IMR-90 (cell line): Measurements from ENCODE around the gene MIER1. TPM values are rescaled to one million over a fixed set of nuclear protein-coding genes. Genes with fewer than 3 reads are reported as not detected.

Source experiments
- ATAC-seq: fragments of 200-7000 bp; cut with Tn5 transposase; 2 replicates; pipeline ENCODE4 v1.9.1; 2020; ENCODE audit warnings: low read depth, mild to moderate bottlenecking, moderate library complexity
- BruUV-seq: library from RNA; stranded (reverse); fragments of 400-500 nt; replicated peaks from 2 replicates; lab custom pipeline; 2021; lab: Mats Ljungman, UMichigan
- CTCF ChIA-PET: fragments of 300-600 bp; formaldehyde crosslinking; extraction: SDS; loops from one replicate; lab custom pipeline; 2021; ENCODE audit warnings: antibody characterized with exemption; lab: Yijun Ruan, JAX
- POLR2A ChIA-PET: fragments of 300-600 bp; sonication (Branson Sonifier 250); formaldehyde crosslinking; loops from one replicate; lab custom pipeline; 2022; ENCODE audit warnings: antibody characterized with exemption; ENCODE audit not compliant: unreplicated experiment; lab: Charles Lee
- DNase-seq: peaks from one replicate; pipeline ENCODE4 v3.0.0; 2013
- H2AFZ ChIP-seq: replicated peaks from 2 replicates; pipeline ENCODE3; 2013; ENCODE audit warnings: low read length, mild to moderate bottlenecking; ENCODE audit not compliant: poor library complexity
- H2AK5ac ChIP-seq: 2 replicates; pipeline ENCODE4 v1.6.1; 2013; ENCODE audit warnings: low read depth, low read length, inconsistent platforms
- H2AK9ac ChIP-seq: replicated peaks from 2 replicates; pipeline ENCODE3; 2013; ENCODE audit warnings: mild to moderate bottlenecking, low read depth, low read length, moderate library complexity; ENCODE audit not compliant: poor library complexity
- H2BK120ac ChIP-seq: 2 replicates; pipeline ENCODE4 v1.6.1; 2013; ENCODE audit warnings: low read depth, low read length, inconsistent platforms
- H2BK15ac ChIP-seq: 3 replicates; pipeline ENCODE4 v1.6.1; 2013; ENCODE audit warnings: low read depth, low read length, inconsistent platforms
- H2BK20ac ChIP-seq: 2 replicates; pipeline ENCODE4 v1.6.1; 2013; ENCODE audit warnings: low read depth, mild to moderate bottlenecking, inconsistent platforms, low read length, moderate library complexity
- H2BK5ac ChIP-seq: 2 replicates; pipeline ENCODE4 v1.6.1; 2013; ENCODE audit warnings: mild to moderate bottlenecking, low read depth, low read length, inconsistent platforms; ENCODE audit not compliant: poor library complexity, severe bottlenecking
- H3K14ac ChIP-seq: replicated peaks from 2 replicates; pipeline ENCODE4 v1.6.1; 2013; ENCODE audit warnings: low read depth, low read length, inconsistent platforms
- H3K18ac ChIP-seq: 2 replicates; pipeline ENCODE4 v1.6.1; 2013; ENCODE audit warnings: low read depth, low read length, control low read depth
- H3K23ac ChIP-seq: 2 replicates; pipeline ENCODE4 v1.6.1; 2013; ENCODE audit warnings: low read depth, low read length, inconsistent platforms
- H3K27ac ChIP-seq: 2 replicates; pipeline ENCODE4 v1.5.1; 2013; ENCODE audit warnings: mild to moderate bottlenecking, control low read depth, low read length; ENCODE audit not compliant: insufficient read depth
- H3K27me3 ChIP-seq: 2 replicates; pipeline ENCODE4 v1.6.1; 2013; ENCODE audit warnings: low read length; ENCODE audit not compliant: control insufficient read depth, insufficient read depth
- H3K36me3 ChIP-seq: 2 replicates; pipeline ENCODE4 v1.6.1; 2013; ENCODE audit warnings: low read length, mixed read lengths; ENCODE audit not compliant: control insufficient read depth, insufficient read depth
- H3K4ac ChIP-seq: 2 replicates; pipeline ENCODE4 v1.6.1; 2013; ENCODE audit warnings: low read depth, low read length, inconsistent platforms
- H3K4me1 ChIP-seq: 2 replicates; pipeline ENCODE4 v1.6.1; 2013; ENCODE audit warnings: low read length, mixed read lengths; ENCODE audit not compliant: control insufficient read depth, insufficient read depth
- H3K4me2 ChIP-seq: 2 replicates; pipeline ENCODE4 v1.6.1; 2013; ENCODE audit warnings: low read depth, mild to moderate bottlenecking, control low read depth, low read length, moderate library complexity
- H3K4me3 ChIP-seq: 2 replicates; pipeline ENCODE4 v1.5.1; 2013; ENCODE audit warnings: low read depth, mild to moderate bottlenecking, control low read depth, low read length, moderate library complexity; ENCODE audit not compliant: insufficient read depth
- H3K56ac ChIP-seq: 2 replicates; pipeline ENCODE4 v1.6.1; 2013; ENCODE audit warnings: low read length, inconsistent platforms; ENCODE audit not compliant: insufficient read depth; ENCODE audit errors: extremely low read depth
- H3K79me1 ChIP-seq, 2 experiments: 2 replicates each; pipeline ENCODE4 v1.6.1; 2013; ENCODE audit warnings: low read length in 2 of 2, inconsistent platforms in 1 of 2, low read depth in 1 of 2
- H3K9ac ChIP-seq: 2 replicates; pipeline ENCODE4 v1.6.1; 2013; ENCODE audit warnings: low read depth, low read length, control low read depth
- H3K9me1 ChIP-seq: 2 replicates; pipeline ENCODE4 v1.6.1; 2013; ENCODE audit warnings: low read length, inconsistent platforms; ENCODE audit not compliant: insufficient read depth
- H3K9me3 ChIP-seq: 2 replicates; pipeline ENCODE4 v1.6.1; 2013; ENCODE audit warnings: low read length; ENCODE audit not compliant: control insufficient read depth, insufficient read depth
- H4K20me1 ChIP-seq: 2 replicates; pipeline ENCODE4 v1.6.1; 2013; ENCODE audit warnings: low read length, inconsistent platforms; ENCODE audit not compliant: insufficient read depth
- H4K5ac ChIP-seq: 2 replicates; pipeline ENCODE4 v1.6.1; 2013; ENCODE audit warnings: mild to moderate bottlenecking, low read depth, low read length, control low read depth
- H4K8ac ChIP-seq, 2 experiments: 2 replicates each; pipeline ENCODE4 v1.6.1; 2013; ENCODE audit warnings: low read depth in 2 of 2, low read length in 2 of 2, control low read depth in 1 of 2, inconsistent platforms in 1 of 2
- H4K91ac ChIP-seq: 2 replicates; pipeline ENCODE4 v1.6.1; 2013; ENCODE audit warnings: low read depth, low read length, inconsistent platforms; ENCODE audit not compliant: insufficient read depth
- MAFK ChIP-seq: IDR thresholded peaks from 2 replicates; pipeline ENCODE4 v1.6.1; 2012; ENCODE audit warnings: low read depth, low read length, improper control_type of control experiment
- MAZ ChIP-seq: IDR thresholded peaks from 2 replicates; pipeline ENCODE4 v1.6.1; 2012; ENCODE audit warnings: low read depth, mild to moderate bottlenecking, low read length, improper control_type of control experiment, moderate library complexity, borderline replicate concordance
- NFE2L2 ChIP-seq: fragments of 150-350 bp; IDR thresholded peaks from 2 replicates; pipeline ENCODE4 v1.6.1; 2016; ENCODE audit warnings: low read depth, mild to moderate bottlenecking, low read length
- POLR2A ChIP-seq: IDR thresholded peaks from 2 replicates; pipeline ENCODE4 v1.6.1; 2012; ENCODE audit warnings: mild to moderate bottlenecking, low read depth, low read length
- RFX5 ChIP-seq: IDR thresholded peaks from 2 replicates; pipeline ENCODE4 v1.8.0; 2012; ENCODE audit warnings: low read depth, mild to moderate bottlenecking, low read length, moderate library complexity
- SMC3 ChIP-seq: fragments of 150-350 bp; IDR thresholded peaks from 2 replicates; pipeline ENCODE4 v1.6.1; 2016; ENCODE audit warnings: low read depth, mild to moderate bottlenecking, antibody characterized with exemption, low read length, moderate library complexity
- WGBS, 2 experiments: methylation state at CpG; one replicate each; pipeline versions ENCODE4 v1.1.5 to v1.1.7; 2013; ENCODE audit warnings: missing lambda C conversion rate in 2 of 2; ENCODE audit not compliant: insufficient read length in 1 of 2; ENCODE audit errors: extremely low coverage in 2 of 2; 5-methylcytosine and 5-hydroxymethylcytosine counted together
- dilution Hi-C: fragments of 300-500 bp; cut with HindIII; formaldehyde crosslinking; loops from one replicate; pipeline ENCODE4 v1.14.3; 2018; ENCODE audit warnings: low sequenced_read_pairs; ENCODE audit not compliant: unreplicated experiment
- in situ Hi-C: fragments of 300-500 bp; cut with MboI; formaldehyde crosslinking; loops from 3 replicates; pipeline ENCODE4 v1.14.3; 2019; ENCODE audit warnings: low sequenced_read_pairs, inconsistent platforms, mixed read lengths
- intact Hi-C: fragments of 100-400 bp; cut with micrococcal nuclease; formaldehyde crosslinking; loops from 2 replicates; pipeline ENCODE4 v1.10.0; 2022
- polyA plus RNA-seq, 3 experiments: library from polyadenylated mRNA; depleted of rRNA; stranded (reverse); fragments of >200 nt; gene quantifications; 2 replicates each; pipeline ENCODE4 v1.2.3, GENCODE V29; 2012; ENCODE audit warnings: low replicate concordance in 1 of 3
- total RNA-seq: library from RNA; depleted of rRNA; stranded (reverse); fragments of >200 nt; gene quantifications from 2 replicates; pipeline ENCODE4 v1.2.3, GENCODE V29; 2012
- TF ChIP-seq, protein P1 (sequence below): conservative IDR thresholded peaks from 2 replicates; pipeline ENCODE4 v1.5.1; 2012; ENCODE audit warnings: mild to moderate bottlenecking, low read depth, low read length, improper control_type of control experiment

Gene MIER1
- total and polyA plus RNA-seq, 2 of the 4 experiments (the other 2 are of a cell fraction), result 5.0 to 11.5 TPM

DNA sequence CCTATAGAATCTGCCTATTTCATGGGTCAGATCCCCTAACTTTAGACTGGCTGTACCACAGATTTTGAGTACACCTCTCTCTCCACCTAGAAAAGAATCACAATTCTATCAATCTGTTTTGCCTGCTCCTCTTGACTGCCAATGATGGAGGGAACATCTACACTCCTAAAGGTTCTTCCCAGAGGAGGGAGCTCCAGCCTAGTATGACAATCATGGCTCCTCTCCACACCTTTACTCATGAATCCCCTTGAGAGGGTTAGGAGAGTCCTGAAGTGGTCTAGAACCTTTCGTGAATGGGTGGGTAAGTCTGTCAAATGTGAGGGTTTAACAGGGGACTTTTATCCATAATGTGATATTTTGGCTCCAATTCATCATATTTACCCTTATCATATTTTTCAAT is 48.1 kb upstream of the MIER1 start:
- H3K9me3 ChIP-seq, result no peaks in the 10 kb centered on the region

More for the DNA sequence above, 48.1 kb upstream of the MIER1 start:
- H3K56ac ChIP-seq, result no peak overlapping the region
- no peaks in the 10 kb centered on the region for H3K4me1 ChIP-seq
- no peak overlapping the region for H2AK5ac ChIP-seq
- WGBS, 2 experiments, result no CpG with 5 or more reads among the region's 1 CpG
- H3K36me3 ChIP-seq, result no peaks in the 10 kb centered on the region
- no peak overlapping the region for H3K4me3 ChIP-seq
- intact Hi-C loops, result no loop called here
- no peak overlapping the region for H3K14ac ChIP-seq
- H3K9me1 ChIP-seq, result no peaks in the 10 kb centered on the region
- H3K4ac ChIP-seq, result no peak overlapping the region
- H2BK15ac ChIP-seq, result no peak overlapping the region
- no peak overlapping the region for H2BK120ac ChIP-seq
- no peak overlapping the region for H3K9ac ChIP-seq
- ATAC-seq, result no peak
- no peaks in the 10 kb centered on the region for H4K20me1 ChIP-seq
- H2AK9ac ChIP-seq, result no peak overlapping the region
- H4K91ac ChIP-seq, result no peak overlapping the region
- H4K5ac ChIP-seq, result no peak overlapping the region
- H3K18ac ChIP-seq, result no peak overlapping the region
- no peak overlapping the region for H4K8ac ChIP-seq
- H3K79me1 ChIP-seq, result no peaks in the 10 kb centered on the region
- H3K27me3 ChIP-seq, result no peaks in the 10 kb centered on the region
- no peak for DNase-seq
- H3K23ac ChIP-seq, result no peak overlapping the region
- no peak overlapping the region for H3K4me2 ChIP-seq
- ChIA-PET POLR2A (no interaction called here), CTCF (no interaction called here)
- H3K27ac ChIP-seq, result no peak overlapping the region
- in situ Hi-C loops, result no loop called here
- dilution Hi-C loops, result no loop called here
- H2BK5ac ChIP-seq, result no peak overlapping the region
- no TSS peak for BruUV-seq
- TF ChIP-seq SMC3 (no peak), MAZ (no peak), RFX5 (no peak), MAFK (no peak), NFE2L2 (no peak), POLR2A (no peak)
- TF ChIP-seq, protein P1, sequence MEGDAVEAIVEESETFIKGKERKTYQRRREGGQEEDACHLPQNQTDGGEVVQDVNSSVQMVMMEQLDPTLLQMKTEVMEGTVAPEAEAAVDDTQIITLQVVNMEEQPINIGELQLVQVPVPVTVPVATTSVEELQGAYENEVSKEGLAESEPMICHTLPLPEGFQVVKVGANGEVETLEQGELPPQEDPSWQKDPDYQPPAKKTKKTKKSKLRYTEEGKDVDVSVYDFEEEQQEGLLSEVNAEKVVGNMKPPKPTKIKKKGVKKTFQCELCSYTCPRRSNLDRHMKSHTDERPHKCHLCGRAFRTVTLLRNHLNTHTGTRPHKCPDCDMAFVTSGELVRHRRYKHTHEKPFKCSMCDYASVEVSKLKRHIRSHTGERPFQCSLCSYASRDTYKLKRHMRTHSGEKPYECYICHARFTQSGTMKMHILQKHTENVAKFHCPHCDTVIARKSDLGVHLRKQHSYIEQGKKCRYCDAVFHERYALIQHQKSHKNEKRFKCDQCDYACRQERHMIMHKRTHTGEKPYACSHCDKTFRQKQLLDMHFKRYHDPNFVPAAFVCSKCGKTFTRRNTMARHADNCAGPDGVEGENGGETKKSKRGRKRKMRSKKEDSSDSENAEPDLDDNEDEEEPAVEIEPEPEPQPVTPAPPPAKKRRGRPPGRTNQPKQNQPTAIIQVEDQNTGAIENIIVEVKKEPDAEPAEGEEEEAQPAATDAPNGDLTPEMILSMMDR, result no peak
- no peak overlapping the region for H2AFZ ChIP-seq
- H2BK20ac ChIP-seq, result no peak overlapping the region
